H1 (cell line): Measurements from ENCODE around the gene SYMPK. TPM values are rescaled to one million over a fixed set of nuclear protein-coding genes. Genes with fewer than 3 reads are reported as not detected.

Experiments
- BRCA1 ChIP-seq: IDR thresholded peaks from 2 replicates; pipeline ENCODE4 v1.6.1; 2012; ENCODE audit warnings: low read depth, low read length, improper control_type of control experiment
- CBX5 ChIP-seq: fragments of 300-800, 300-1000 bp; sonication (generic); IDR thresholded peaks from 2 replicates; pipeline ENCODE4 v1.7.1; 2016; ENCODE audit warnings: antibody characterized with exemption, low read length, low read depth
- FOSL1 ChIP-seq: IDR thresholded peaks from 2 replicates; pipeline ENCODE4 v1.6.1; 2011; ENCODE audit warnings: mild to moderate bottlenecking, low read depth, low read length, moderate library complexity; ENCODE audit not compliant: insufficient read depth
- GABPA ChIP-seq: IDR thresholded peaks from 2 replicates; pipeline ENCODE4 v1.6.1; 2011; ENCODE audit warnings: mild to moderate bottlenecking, low read length, moderate library complexity, borderline replicate concordance; ENCODE audit not compliant: insufficient read depth
- PHF8 ChIP-seq: fragments of 200-600 bp; sonication (generic); conservative IDR thresholded peaks from 2 replicates; pipeline ENCODE4 v1.7.1; 2012; ENCODE audit warnings: low read depth, mild to moderate bottlenecking, inconsistent platforms, low read length, moderate library complexity
- POLR2A ChIP-seq, 2 experiments: IDR thresholded peaks; 1 replicate in 1 of 2; 2 replicates in 1 of 2; pipeline ENCODE4 v1.6.1; 2011; ENCODE audit warnings: low read depth in 2 of 2, low read length in 2 of 2, mild to moderate bottlenecking in 2 of 2; ENCODE audit errors: control extremely low read depth in 1 of 2
- SIN3A ChIP-seq, 2 experiments: IDR thresholded peaks in 1 of 2; conservative IDR thresholded peaks in 1 of 2; 2 replicates each; pipeline ENCODE4 v1.6.1; 2011 to 2012; ENCODE audit warnings: low read length in 2 of 2, improper control_type of control experiment in 1 of 2, low read depth in 1 of 2, mild to moderate bottlenecking in 1 of 2
- SRF ChIP-seq: IDR thresholded peaks from 2 replicates; pipeline ENCODE4 v1.6.1; 2011; ENCODE audit warnings: mild to moderate bottlenecking, low read depth, low read length, moderate library complexity
- TBP ChIP-seq: IDR thresholded peaks from 2 replicates; pipeline ENCODE4 v1.6.1; 2011; ENCODE audit warnings: low read depth, low read length, improper control_type of control experiment
- polyA plus RNA-seq, 7 experiments: library from polyadenylated mRNA; depleted of rRNA in 3 of 7; stranded (reverse) in 5 of 7; unstranded in 2 of 7; fragments of >200 nt in 5 of 7; fragments of 200-250 nt in 2 of 7; gene quantifications; 1 replicate in 5 of 7; 2 replicates in 1 of 7; 4 replicates in 1 of 7; pipeline versions ENCODE4 v1.2.1 to v1.2.3, GENCODE V29; 2011 to 2013; ENCODE audit warnings: missing spikeins in 2 of 7, mixed read lengths in 2 of 7
- total RNA-seq: library from RNA; stranded (reverse); fragmentation: NEBNext Ultra II Directional; extraction: Animal tissue kit (Norgen Biotek cat#: 25700); gene quantifications from 2 replicates; pipeline ENCODE4 v1.2.1, GENCODE V29; 2021
- TF ChIP-seq, protein P1 (sequence below): IDR thresholded peaks from 2 replicates; pipeline ENCODE4 v1.6.1; 2012; ENCODE audit warnings: inconsistent platforms

The SYMPK gene
- total and polyA plus RNA-seq, 2 of the 8 experiments (the other 6 are each of a cell fraction or from before 2014, with no cell fraction given), result 93.6 to 99.5 TPM

DNA sequence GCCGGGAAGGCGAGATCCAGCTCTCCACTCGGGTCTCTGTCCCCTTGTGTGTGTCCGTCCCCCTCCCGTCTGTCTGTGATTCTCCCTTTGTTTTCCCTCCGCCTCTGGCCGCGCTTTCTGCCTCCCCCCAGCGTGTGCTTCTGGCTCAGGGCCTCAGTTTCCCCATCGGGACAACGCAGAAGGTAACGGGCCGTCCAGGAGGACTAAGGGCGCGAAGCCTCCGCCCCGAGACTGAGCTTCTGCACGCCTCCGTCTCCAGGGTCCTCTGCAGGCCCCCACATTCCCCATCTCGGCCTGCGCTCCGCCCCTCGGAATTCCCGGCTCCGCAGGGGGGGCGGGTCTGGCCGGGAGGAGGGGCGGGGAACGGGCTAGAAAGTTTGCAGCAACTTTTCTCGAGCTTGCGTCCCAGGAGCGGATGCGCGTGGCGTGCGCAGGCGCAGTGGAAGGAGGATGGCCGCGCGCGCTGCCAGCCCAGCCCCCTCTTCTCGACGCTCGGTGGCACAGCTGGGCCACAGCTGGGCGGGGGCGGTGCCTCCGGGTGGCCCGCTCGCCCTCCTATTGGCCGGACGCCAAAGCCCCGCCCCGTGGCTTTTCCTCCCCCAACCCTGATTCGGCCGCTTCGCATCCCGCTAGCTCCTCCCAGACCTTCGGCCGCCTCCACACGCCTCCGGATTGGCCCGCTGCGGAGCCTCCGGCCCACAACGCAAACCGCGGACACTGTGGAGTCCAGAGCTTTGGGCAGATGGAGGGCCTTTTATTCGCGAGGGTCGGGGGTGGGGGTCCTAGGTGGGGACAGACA, 93.8 kb downstream of the SYMPK start, which contains the start of gene SIX5 (continued):
- TF ChIP-seq BRCA1 (no peak), GABPA (no peak), FOSL1 (no peak; the same call in 1 of the 2 replicates), POLR2A (IDR thresholded peaks at IDR 0.05; ENCODE audit: control extremely low read depth in 1 of 2, low read depth in 2 of 2, low read length in 2 of 2) (peak; percentile 90 to 93), PHF8 (peak; percentile 81), CBX5 (no peak), TBP (peak; percentile 89), SRF (no peak), SIN3A (conservative IDR thresholded peaks at IDR 0.05 in 1 of 2, IDR thresholded peaks at IDR 0.05 in 1 of 2; ENCODE audit: low read depth in 1 of 2, low read length in 2 of 2) (peak; percentile 78 to 95; a peak in 2 of 4 replicates)
- TF ChIP-seq, protein P1, sequence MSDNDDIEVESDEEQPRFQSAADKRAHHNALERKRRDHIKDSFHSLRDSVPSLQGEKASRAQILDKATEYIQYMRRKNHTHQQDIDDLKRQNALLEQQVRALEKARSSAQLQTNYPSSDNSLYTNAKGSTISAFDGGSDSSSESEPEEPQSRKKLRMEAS, result peak; percentile 68; the same call in 1 of the 2 replicates
